Stimulated activated naive CD8-positive, alpha-beta T cell treated with anti-CD3 and anti-CD28 coated beads, Interleukin-15, amount 100 ng/mL, for 72 hours (primary cell): ENCODE data around the gene AFAP1L2.

Source experiments
- ATAC-seq: fragments of 150-1000 bp; cut with Tn5 transposase; 2 replicates; pipeline ENCODE4 v1.10.0; 2021; ENCODE audit warnings: mild to moderate bottlenecking, moderate library complexity
- DNase-seq, 2 donors: peaks; one replicate each; pipeline ENCODE4 v3.0.0; 2021 to 2022
- H3K27ac Mint-ChIP-seq, 2 donors: one replicate each; pipeline ENCODE4 v1.8.0; 2022; ENCODE audit warnings: mild to moderate bottlenecking in 2 of 2, mixed read lengths in 2 of 2, moderate library complexity in 2 of 2
- H3K27me3 Mint-ChIP-seq: one replicate; pipeline ENCODE4 v1.8.0; 2022; ENCODE audit warnings: mixed read lengths
- H3K4me1 Mint-ChIP-seq: one replicate; pipeline ENCODE4 v1.8.0; 2022; ENCODE audit warnings: mild to moderate bottlenecking, mixed read lengths
- H3K4me3 Mint-ChIP-seq, 2 donors: one replicate each; pipeline ENCODE4 v1.8.0; 2022; ENCODE audit warnings: mild to moderate bottlenecking in 2 of 2, mixed read lengths in 2 of 2, moderate library complexity in 1 of 2
- H3K9me3 Mint-ChIP-seq, 2 donors: one replicate each; pipeline ENCODE4 v1.8.0; 2022; ENCODE audit warnings: mixed read lengths in 2 of 2

The AFAP1L2 gene

GRCh38 chr10:114404171-114405010 lies at the start of gene AFAP1L2:
AFAP1L2 (minus strand) TSS chr10:114404502; CDS start chr10:114404455, 47 bp downstream.
- Mint-ChIP-seq H3K4me1 (peaks cover 25% of the 10 kb centered on the region), H3K9me3 (no peaks in the 10 kb centered on the region), H3K27ac (no peak within 1 kb of the TSS), H3K27me3 (peaks cover 93% of the 10 kb centered on the region), H3K4me3 (peak within 1 kb of the TSS; percentile 76 to 89)
- DNase-seq = peak in 1 of 2 donors; percentile 37
- ATAC-seq = peak; percentile 66

DNA sequence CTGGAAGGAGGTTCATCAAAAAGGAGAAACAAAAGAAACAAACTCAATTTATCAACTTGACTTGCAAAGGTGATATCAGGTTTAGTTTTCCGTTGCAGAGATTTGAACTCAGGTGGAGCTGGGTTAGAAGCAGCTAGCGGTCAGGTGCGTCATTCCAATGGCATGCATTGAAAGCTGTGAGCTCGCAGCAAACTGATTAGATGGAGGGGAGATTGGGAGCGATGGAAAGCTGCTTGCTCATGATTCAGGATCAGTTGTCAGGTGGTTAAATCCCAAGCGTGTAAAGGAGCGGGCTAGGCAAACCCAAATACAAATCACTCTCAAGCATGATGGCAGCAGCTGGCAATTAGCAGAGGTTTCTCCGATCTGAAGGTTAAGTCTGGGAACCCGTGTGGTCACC lies 49.3 kb upstream of the AFAP1L2 start:
- ATAC-seq = no peak
- Mint-ChIP-seq H3K27ac (peak overlapping the region in 1 of 2 donors; percentile 30), H3K9me3 (no peaks in the 10 kb centered on the region)

DNA sequence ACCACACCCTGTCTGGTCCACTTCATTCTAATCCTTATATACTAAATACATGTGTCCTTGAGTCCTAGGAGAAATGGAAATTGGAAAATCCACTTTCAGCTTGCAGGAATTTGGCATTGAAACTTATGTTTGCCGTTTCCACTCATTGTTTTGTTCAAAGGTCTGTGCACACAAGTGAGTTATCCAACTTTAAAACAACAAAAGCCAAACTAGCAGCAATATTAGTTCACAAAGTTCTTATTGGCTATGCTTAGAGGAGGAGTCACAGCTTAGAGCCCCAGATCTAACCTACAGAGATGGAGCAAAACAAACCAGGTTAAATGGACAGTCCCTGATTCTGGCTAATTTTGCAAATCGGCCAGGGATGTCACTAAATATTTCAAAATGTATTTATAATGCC lies 44.6 kb upstream of the AFAP1L2 start:
- no peaks in the 10 kb centered on the region for H3K27me3 Mint-ChIP-seq
- H3K27ac Mint-ChIP-seq = no peak overlapping the region
- DNase-seq (no peak), ATAC-seq (no peak)
- H3K4me3 Mint-ChIP-seq = no peak overlapping the region
- H3K4me1 Mint-ChIP-seq = peaks cover 11% of the 10 kb centered on the region
- H3K9me3 Mint-ChIP-seq = no peaks in the 10 kb centered on the region

More for the DNA sequence above, 49.3 kb upstream of the AFAP1L2 start:
- no peaks in the 10 kb centered on the region for H3K27me3 Mint-ChIP-seq
- peaks cover 17% of the 10 kb centered on the region for H3K4me1 Mint-ChIP-seq
- no peak overlapping the region for H3K4me3 Mint-ChIP-seq
- DNase-seq = no peak

- H3K4me1 Mint-ChIP-seq = peaks cover 4% of the 10 kb centered on the region
- ATAC-seq (no peak), DNase-seq (no peak)
These were observed 41.0 kb upstream of the AFAP1L2 start for GRCh38 chr10:114445332-114445731.

DNA sequence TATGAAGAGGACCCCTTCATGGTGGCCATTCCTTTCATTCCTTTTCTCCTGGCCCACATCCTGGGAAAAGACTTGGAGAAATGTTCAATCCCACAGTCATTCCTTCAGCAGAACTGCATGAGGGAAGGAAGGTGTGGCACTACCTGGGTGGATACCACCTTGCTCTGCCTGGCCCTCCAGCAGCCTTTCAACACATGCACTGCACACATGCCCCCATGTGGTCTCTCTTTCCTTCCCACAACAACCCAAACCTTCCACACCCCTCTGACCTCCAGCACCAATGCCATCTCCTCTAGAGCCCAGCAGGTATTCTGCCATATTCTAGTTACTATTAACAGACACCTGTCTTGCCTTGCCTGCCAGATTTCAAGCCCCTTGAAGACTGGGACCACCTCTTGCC lies 40.5 kb upstream of the AFAP1L2 start:
- no peak for DNase-seq
- Mint-ChIP-seq H3K4me3 (no peak overlapping the region), H3K9me3 (no peaks in the 10 kb centered on the region), H3K27me3 (no peaks in the 10 kb centered on the region), H3K27ac (peak overlapping the region in 1 of 2 donors; percentile 96), H3K4me1 (peaks cover under 1% of the 10 kb centered on the region)
- ATAC-seq = no peak

More at GRCh38 chr10:114445332-114445731, 41.0 kb upstream of the AFAP1L2 start:
- peak overlapping the region; percentile 87 to 96 for H3K27ac Mint-ChIP-seq
- H3K4me3 Mint-ChIP-seq = no peak overlapping the region
- H3K27me3 Mint-ChIP-seq = no peaks in the 10 kb centered on the region
- H3K9me3 Mint-ChIP-seq = no peaks in the 10 kb centered on the region

- no peaks in the 10 kb centered on the region for H3K9me3 Mint-ChIP-seq
- no peaks in the 10 kb centered on the region for H3K27me3 Mint-ChIP-seq
- no peaks in the 10 kb centered on the region for H3K4me1 Mint-ChIP-seq
- no peak for ATAC-seq
- H3K27ac Mint-ChIP-seq = peak overlapping the region in 1 of 2 donors; percentile 19
- H3K4me3 Mint-ChIP-seq = no peak overlapping the region
- DNase-seq = no peak
These were observed 37.9 kb upstream of the AFAP1L2 start for GRCh38 chr10:114442091-114442630.

- peak overlapping the region in 1 of 2 donors; percentile 62 for H3K27ac Mint-ChIP-seq
- H3K4me3 Mint-ChIP-seq = no peak overlapping the region
- no peaks in the 10 kb centered on the region for H3K4me1 Mint-ChIP-seq
- DNase-seq (no peak), ATAC-seq (no peak)
- no peaks in the 10 kb centered on the region for H3K27me3 Mint-ChIP-seq
- H3K9me3 Mint-ChIP-seq = no peaks in the 10 kb centered on the region
These were observed 36.8 kb upstream of the AFAP1L2 start for GRCh38 chr10:114441107-114441506.

DNA sequence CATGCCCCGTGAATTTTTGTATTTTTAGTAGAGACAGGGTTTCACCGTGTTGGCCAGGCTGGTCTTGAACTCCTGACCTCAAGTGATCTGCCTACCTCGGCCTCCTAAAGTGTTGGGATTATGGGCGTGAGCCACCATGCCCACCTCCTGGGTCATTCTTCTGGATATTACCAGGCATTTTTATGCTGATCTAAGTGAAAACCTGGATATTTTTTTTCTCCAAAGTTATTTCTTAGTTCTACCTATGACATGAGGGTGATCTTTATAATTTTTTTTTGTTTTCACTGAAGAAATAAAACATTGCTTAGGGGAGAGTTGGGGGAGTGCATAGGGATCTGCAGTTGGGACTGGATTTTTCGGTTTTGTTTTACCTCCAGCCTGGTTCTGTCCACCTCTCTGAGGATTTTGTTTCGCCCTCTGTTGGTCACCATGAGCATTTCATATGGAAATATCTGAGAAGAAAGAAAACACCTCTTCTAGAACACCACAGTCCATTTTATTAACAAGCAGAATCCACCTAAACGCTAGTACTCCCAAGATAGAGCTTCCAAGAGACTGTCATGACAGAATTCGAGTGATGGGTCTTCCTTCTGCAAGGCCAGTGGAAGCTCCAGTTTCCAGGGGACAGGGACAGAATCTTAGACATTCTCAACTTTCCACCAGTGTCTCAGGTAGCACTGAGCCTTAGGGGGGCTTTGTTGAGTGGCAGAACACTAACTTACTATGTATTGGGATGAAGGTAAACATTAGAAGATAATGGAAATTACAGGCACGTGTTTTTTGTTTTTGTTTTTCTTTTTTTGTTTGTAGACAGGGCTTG lies 33.4 kb upstream of the AFAP1L2 start:
- ATAC-seq (no peak), DNase-seq (no peak)
- H3K4me3 Mint-ChIP-seq = no peak overlapping the region
- H3K4me1 Mint-ChIP-seq = peaks cover 4% of the 10 kb centered on the region
- H3K27ac Mint-ChIP-seq = peak overlapping the region in 1 of 2 donors; percentile 56
- no peaks in the 10 kb centered on the region for H3K9me3 Mint-ChIP-seq
- H3K27me3 Mint-ChIP-seq = no peaks in the 10 kb centered on the region

DNA sequence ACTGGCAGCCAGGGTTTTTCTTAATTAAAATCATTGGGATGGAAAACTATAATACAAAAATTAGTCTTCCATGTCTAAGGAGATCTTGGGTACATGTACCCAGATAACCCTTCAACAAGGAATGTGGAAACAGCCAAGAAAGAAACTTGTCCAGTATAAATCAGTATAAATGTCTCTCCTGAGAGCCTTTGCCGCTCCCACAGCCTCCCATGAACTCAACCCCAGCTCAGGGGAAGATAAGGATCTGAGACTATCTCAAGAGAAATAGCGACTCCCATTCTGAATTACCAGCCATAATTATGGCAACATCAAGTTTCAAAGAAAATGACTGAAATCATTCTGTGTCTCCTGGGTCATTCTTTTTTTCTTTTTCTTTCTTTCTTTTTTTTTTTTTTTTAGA lies 32.6 kb upstream of the AFAP1L2 start:
- no peaks in the 10 kb centered on the region for H3K27me3 Mint-ChIP-seq
- H3K27ac Mint-ChIP-seq = no peak overlapping the region
- DNase-seq (no peak), ATAC-seq (no peak)
- H3K9me3 Mint-ChIP-seq = no peaks in the 10 kb centered on the region
- peaks cover 8% of the 10 kb centered on the region for H3K4me1 Mint-ChIP-seq
- no peak overlapping the region for H3K4me3 Mint-ChIP-seq

DNA sequence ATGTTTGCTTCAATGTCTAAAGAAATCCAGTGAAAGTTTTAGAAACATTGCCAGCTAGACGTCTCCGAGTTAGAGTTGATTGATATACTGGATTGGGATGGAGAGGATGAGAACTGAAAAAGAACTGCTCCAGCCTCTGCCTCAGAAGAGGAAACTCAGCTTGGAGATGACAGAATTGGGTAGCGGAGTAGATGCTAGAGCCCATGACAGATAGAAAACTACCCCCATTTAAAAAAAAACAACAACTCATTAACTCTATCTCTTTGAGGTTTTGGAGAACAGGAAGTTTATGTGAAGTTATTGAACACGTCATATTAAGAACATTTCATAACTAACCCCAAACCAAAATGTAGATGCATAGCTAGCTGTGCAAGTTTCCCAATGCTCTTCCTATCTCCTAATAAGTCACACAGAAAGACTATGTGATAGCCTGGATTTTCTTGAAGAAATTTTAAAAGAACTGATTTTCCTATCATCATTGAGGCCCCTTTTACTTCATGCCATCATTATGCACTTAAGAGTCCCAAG lies 28.3 kb upstream of the AFAP1L2 start:
- H3K4me1 Mint-ChIP-seq = peaks cover 8% of the 10 kb centered on the region
- DNase-seq = no peak
- no peak for ATAC-seq
- H3K9me3 Mint-ChIP-seq = no peaks in the 10 kb centered on the region
- H3K4me3 Mint-ChIP-seq = no peak overlapping the region
- no peaks in the 10 kb centered on the region for H3K27me3 Mint-ChIP-seq
- no peak overlapping the region for H3K27ac Mint-ChIP-seq

GRCh38 chr10:114431414-114432135 lies 27.3 kb upstream of the AFAP1L2 start:
- peak overlapping the region in 1 of 2 donors; percentile 84 for H3K27ac Mint-ChIP-seq
- DNase-seq (no peak), ATAC-seq (no peak)
- peaks cover 8% of the 10 kb centered on the region for H3K4me1 Mint-ChIP-seq
- H3K9me3 Mint-ChIP-seq = no peaks in the 10 kb centered on the region
- no peaks in the 10 kb centered on the region for H3K27me3 Mint-ChIP-seq
- H3K4me3 Mint-ChIP-seq = no peak overlapping the region

DNA sequence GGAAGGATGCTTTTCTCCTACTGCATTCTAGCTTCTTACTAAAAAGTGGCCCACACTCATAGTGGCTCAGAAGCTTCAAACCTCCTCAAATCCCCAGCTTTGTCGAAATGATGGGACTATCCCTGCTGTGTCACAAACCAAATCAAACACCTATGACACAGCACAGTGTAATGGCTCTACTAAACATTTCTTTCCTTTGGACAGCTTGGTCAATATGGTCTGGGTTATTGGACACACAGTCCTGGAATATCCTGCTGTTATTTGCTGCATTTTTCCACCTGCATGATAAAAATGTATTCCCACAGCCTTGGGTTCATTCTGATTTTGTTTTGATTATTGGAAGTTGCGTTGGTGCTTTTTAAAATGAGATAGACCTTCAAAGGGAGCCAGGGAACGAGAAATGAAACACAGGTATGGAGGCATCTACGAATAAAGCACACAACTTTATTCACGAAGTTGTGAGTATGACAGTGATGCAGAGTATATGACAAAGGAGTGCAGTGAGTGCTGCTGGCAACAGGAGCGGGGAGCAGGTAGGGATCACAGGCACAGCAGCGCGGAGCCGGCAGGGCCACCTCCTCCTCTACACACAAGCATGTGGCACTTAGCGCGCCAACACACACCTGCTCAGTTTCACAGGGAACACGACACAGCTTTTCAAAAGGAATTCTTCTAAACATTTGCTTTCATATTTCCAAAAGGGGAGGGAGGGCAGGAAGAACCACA lies 26.5 kb upstream of the AFAP1L2 start:
- ATAC-seq = no peak
- no peak overlapping the region for H3K4me3 Mint-ChIP-seq
- H3K9me3 Mint-ChIP-seq = no peaks in the 10 kb centered on the region
- peaks cover 8% of the 10 kb centered on the region for H3K4me1 Mint-ChIP-seq
- no peaks in the 10 kb centered on the region for H3K27me3 Mint-ChIP-seq
- H3K27ac Mint-ChIP-seq = peak overlapping the region in 1 of 2 donors; percentile 5
- no peak for DNase-seq

GRCh38 chr10:114429581-114430335 lies 25.5 kb upstream of the AFAP1L2 start:
- Mint-ChIP-seq H3K4me3 (no peak overlapping the region), H3K4me1 (peaks cover 8% of the 10 kb centered on the region), H3K27ac (no peak overlapping the region), H3K9me3 (no peaks in the 10 kb centered on the region), H3K27me3 (no peaks in the 10 kb centered on the region)
- peak; percentile 13 for ATAC-seq
- no peak for DNase-seq
